IMR-90 (cell line): Measurements from ENCODE around the gene ADAP1. TPM values are rescaled to one million over a fixed set of nuclear protein-coding genes. Genes with fewer than 3 reads are reported as not detected.

Experiments used
- ATAC-seq: fragments of 200-7000 bp; cut with Tn5 transposase; 2 replicates; pipeline ENCODE4 v1.9.1; 2020; ENCODE audit warnings: low read depth, mild to moderate bottlenecking, moderate library complexity
- BruUV-seq: library from RNA; stranded (reverse); fragments of 400-500 nt; replicated peaks from 2 replicates; lab custom pipeline; 2021; lab: Mats Ljungman, UMichigan
- CTCF ChIA-PET: fragments of 300-600 bp; formaldehyde crosslinking; extraction: SDS; loops from one replicate; lab custom pipeline; 2021; ENCODE audit warnings: antibody characterized with exemption; lab: Yijun Ruan, JAX
- POLR2A ChIA-PET: fragments of 300-600 bp; sonication (Branson Sonifier 250); formaldehyde crosslinking; loops from one replicate; lab custom pipeline; 2022; ENCODE audit warnings: antibody characterized with exemption; ENCODE audit not compliant: unreplicated experiment; lab: Charles Lee
- DNase-seq: peaks from one replicate; pipeline ENCODE4 v3.0.0; 2013
- H2AFZ ChIP-seq: replicated peaks from 2 replicates; pipeline ENCODE3; 2013; ENCODE audit warnings: low read length, mild to moderate bottlenecking; ENCODE audit not compliant: poor library complexity
- H2AK5ac ChIP-seq: 2 replicates; pipeline ENCODE4 v1.6.1; 2013; ENCODE audit warnings: low read depth, low read length, inconsistent platforms
- H2AK9ac ChIP-seq: replicated peaks from 2 replicates; pipeline ENCODE3; 2013; ENCODE audit warnings: mild to moderate bottlenecking, low read depth, low read length, moderate library complexity; ENCODE audit not compliant: poor library complexity
- H2BK120ac ChIP-seq: 2 replicates; pipeline ENCODE4 v1.6.1; 2013; ENCODE audit warnings: low read depth, low read length, inconsistent platforms
- H2BK15ac ChIP-seq: 3 replicates; pipeline ENCODE4 v1.6.1; 2013; ENCODE audit warnings: low read depth, low read length, inconsistent platforms
- H2BK20ac ChIP-seq: 2 replicates; pipeline ENCODE4 v1.6.1; 2013; ENCODE audit warnings: low read depth, mild to moderate bottlenecking, inconsistent platforms, low read length, moderate library complexity
- H2BK5ac ChIP-seq: 2 replicates; pipeline ENCODE4 v1.6.1; 2013; ENCODE audit warnings: mild to moderate bottlenecking, low read depth, low read length, inconsistent platforms; ENCODE audit not compliant: poor library complexity, severe bottlenecking
- H3K14ac ChIP-seq: replicated peaks from 2 replicates; pipeline ENCODE4 v1.6.1; 2013; ENCODE audit warnings: low read depth, low read length, inconsistent platforms
- H3K18ac ChIP-seq: 2 replicates; pipeline ENCODE4 v1.6.1; 2013; ENCODE audit warnings: low read depth, low read length, control low read depth
- H3K23ac ChIP-seq: 2 replicates; pipeline ENCODE4 v1.6.1; 2013; ENCODE audit warnings: low read depth, low read length, inconsistent platforms
- H3K27ac ChIP-seq: 2 replicates; pipeline ENCODE4 v1.5.1; 2013; ENCODE audit warnings: mild to moderate bottlenecking, control low read depth, low read length; ENCODE audit not compliant: insufficient read depth
- H3K27me3 ChIP-seq: 2 replicates; pipeline ENCODE4 v1.6.1; 2013; ENCODE audit warnings: low read length; ENCODE audit not compliant: control insufficient read depth, insufficient read depth
- H3K36me3 ChIP-seq: 2 replicates; pipeline ENCODE4 v1.6.1; 2013; ENCODE audit warnings: low read length, mixed read lengths; ENCODE audit not compliant: control insufficient read depth, insufficient read depth
- H3K4ac ChIP-seq: 2 replicates; pipeline ENCODE4 v1.6.1; 2013; ENCODE audit warnings: low read depth, low read length, inconsistent platforms
- H3K4me1 ChIP-seq: 2 replicates; pipeline ENCODE4 v1.6.1; 2013; ENCODE audit warnings: low read length, mixed read lengths; ENCODE audit not compliant: control insufficient read depth, insufficient read depth
- H3K4me2 ChIP-seq: 2 replicates; pipeline ENCODE4 v1.6.1; 2013; ENCODE audit warnings: low read depth, mild to moderate bottlenecking, control low read depth, low read length, moderate library complexity
- H3K4me3 ChIP-seq: 2 replicates; pipeline ENCODE4 v1.5.1; 2013; ENCODE audit warnings: low read depth, mild to moderate bottlenecking, control low read depth, low read length, moderate library complexity; ENCODE audit not compliant: insufficient read depth
- H3K56ac ChIP-seq: 2 replicates; pipeline ENCODE4 v1.6.1; 2013; ENCODE audit warnings: low read length, inconsistent platforms; ENCODE audit not compliant: insufficient read depth; ENCODE audit errors: extremely low read depth
- H3K79me1 ChIP-seq, 2 experiments: 2 replicates each; pipeline ENCODE4 v1.6.1; 2013; ENCODE audit warnings: low read length in 2 of 2, inconsistent platforms in 1 of 2, low read depth in 1 of 2
- H3K9ac ChIP-seq: 2 replicates; pipeline ENCODE4 v1.6.1; 2013; ENCODE audit warnings: low read depth, low read length, control low read depth
- H3K9me1 ChIP-seq: 2 replicates; pipeline ENCODE4 v1.6.1; 2013; ENCODE audit warnings: low read length, inconsistent platforms; ENCODE audit not compliant: insufficient read depth
- H3K9me3 ChIP-seq: 2 replicates; pipeline ENCODE4 v1.6.1; 2013; ENCODE audit warnings: low read length; ENCODE audit not compliant: control insufficient read depth, insufficient read depth
- H4K20me1 ChIP-seq: 2 replicates; pipeline ENCODE4 v1.6.1; 2013; ENCODE audit warnings: low read length, inconsistent platforms; ENCODE audit not compliant: insufficient read depth
- H4K5ac ChIP-seq: 2 replicates; pipeline ENCODE4 v1.6.1; 2013; ENCODE audit warnings: mild to moderate bottlenecking, low read depth, low read length, control low read depth
- H4K8ac ChIP-seq, 2 experiments: 2 replicates each; pipeline ENCODE4 v1.6.1; 2013; ENCODE audit warnings: low read depth in 2 of 2, low read length in 2 of 2, control low read depth in 1 of 2, inconsistent platforms in 1 of 2
- H4K91ac ChIP-seq: 2 replicates; pipeline ENCODE4 v1.6.1; 2013; ENCODE audit warnings: low read depth, low read length, inconsistent platforms; ENCODE audit not compliant: insufficient read depth
- WGBS, 2 experiments: methylation state at CpG; one replicate each; pipeline versions ENCODE4 v1.1.5 to v1.1.7; 2013; ENCODE audit warnings: missing lambda C conversion rate in 2 of 2; ENCODE audit not compliant: insufficient read length in 1 of 2; ENCODE audit errors: extremely low coverage in 2 of 2; 5-methylcytosine and 5-hydroxymethylcytosine counted together
- dilution Hi-C: fragments of 300-500 bp; cut with HindIII; formaldehyde crosslinking; loops from one replicate; pipeline ENCODE4 v1.14.3; 2018; ENCODE audit warnings: low sequenced_read_pairs; ENCODE audit not compliant: unreplicated experiment
- in situ Hi-C: fragments of 300-500 bp; cut with MboI; formaldehyde crosslinking; loops from 3 replicates; pipeline ENCODE4 v1.14.3; 2019; ENCODE audit warnings: low sequenced_read_pairs, inconsistent platforms, mixed read lengths
- intact Hi-C: fragments of 100-400 bp; cut with micrococcal nuclease; formaldehyde crosslinking; loops from 2 replicates; pipeline ENCODE4 v1.10.0; 2022
- polyA plus RNA-seq, 3 experiments: library from polyadenylated mRNA; depleted of rRNA; stranded (reverse); fragments of >200 nt; gene quantifications; 2 replicates each; pipeline ENCODE4 v1.2.3, GENCODE V29; 2012; ENCODE audit warnings: low replicate concordance in 1 of 3
- total RNA-seq: library from RNA; depleted of rRNA; stranded (reverse); fragments of >200 nt; gene quantifications from 2 replicates; pipeline ENCODE4 v1.2.3, GENCODE V29; 2012
- TF ChIP-seq, protein P1 (sequence below): conservative IDR thresholded peaks from 2 replicates; pipeline ENCODE4 v1.5.1; 2012; ENCODE audit warnings: mild to moderate bottlenecking, low read depth, low read length, improper control_type of control experiment
- TF ChIP-seq, protein P2 (sequence below): fragments of 150-350 bp; IDR thresholded peaks from 2 replicates; pipeline ENCODE4 v1.6.1; 2017; ENCODE audit warnings: mild to moderate bottlenecking, antibody characterized with exemption, low read length, low read depth
- TF ChIP-seq, protein P3 (sequence below): fragments of 150-350 bp; IDR thresholded peaks from 2 replicates; pipeline ENCODE4 v1.6.1; 2016; ENCODE audit warnings: low read depth, mild to moderate bottlenecking, low read length, moderate library complexity, borderline replicate concordance

ADAP1 gene
- total and polyA plus RNA-seq, 2 of the 4 experiments (the other 2 are of a cell fraction) = 1.4 to 2.0 TPM

DNA sequence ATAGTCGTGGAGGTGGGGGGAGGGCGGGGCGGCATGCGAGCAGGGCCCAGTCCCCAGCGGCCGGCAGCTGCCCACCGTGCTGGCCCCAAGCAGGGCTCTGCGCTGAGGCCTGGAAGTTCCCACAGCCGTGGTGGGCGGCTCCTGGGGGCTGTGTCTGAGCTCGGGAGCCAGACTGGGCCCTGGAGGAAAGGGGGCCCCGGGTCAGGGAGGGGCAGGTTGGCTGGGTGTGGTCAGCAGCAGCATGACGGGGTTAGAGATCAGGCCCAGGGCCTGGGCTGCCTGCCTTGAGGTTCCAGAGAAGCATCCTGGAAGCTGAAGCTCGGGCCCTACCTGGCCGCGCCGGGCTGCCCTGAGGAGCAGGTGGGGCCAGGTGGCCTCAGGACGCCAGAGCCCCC, 56.0 kb downstream of the ADAP1 start (continued):
- TF ChIP-seq, protein P1, sequence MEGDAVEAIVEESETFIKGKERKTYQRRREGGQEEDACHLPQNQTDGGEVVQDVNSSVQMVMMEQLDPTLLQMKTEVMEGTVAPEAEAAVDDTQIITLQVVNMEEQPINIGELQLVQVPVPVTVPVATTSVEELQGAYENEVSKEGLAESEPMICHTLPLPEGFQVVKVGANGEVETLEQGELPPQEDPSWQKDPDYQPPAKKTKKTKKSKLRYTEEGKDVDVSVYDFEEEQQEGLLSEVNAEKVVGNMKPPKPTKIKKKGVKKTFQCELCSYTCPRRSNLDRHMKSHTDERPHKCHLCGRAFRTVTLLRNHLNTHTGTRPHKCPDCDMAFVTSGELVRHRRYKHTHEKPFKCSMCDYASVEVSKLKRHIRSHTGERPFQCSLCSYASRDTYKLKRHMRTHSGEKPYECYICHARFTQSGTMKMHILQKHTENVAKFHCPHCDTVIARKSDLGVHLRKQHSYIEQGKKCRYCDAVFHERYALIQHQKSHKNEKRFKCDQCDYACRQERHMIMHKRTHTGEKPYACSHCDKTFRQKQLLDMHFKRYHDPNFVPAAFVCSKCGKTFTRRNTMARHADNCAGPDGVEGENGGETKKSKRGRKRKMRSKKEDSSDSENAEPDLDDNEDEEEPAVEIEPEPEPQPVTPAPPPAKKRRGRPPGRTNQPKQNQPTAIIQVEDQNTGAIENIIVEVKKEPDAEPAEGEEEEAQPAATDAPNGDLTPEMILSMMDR = no peak

DNA sequence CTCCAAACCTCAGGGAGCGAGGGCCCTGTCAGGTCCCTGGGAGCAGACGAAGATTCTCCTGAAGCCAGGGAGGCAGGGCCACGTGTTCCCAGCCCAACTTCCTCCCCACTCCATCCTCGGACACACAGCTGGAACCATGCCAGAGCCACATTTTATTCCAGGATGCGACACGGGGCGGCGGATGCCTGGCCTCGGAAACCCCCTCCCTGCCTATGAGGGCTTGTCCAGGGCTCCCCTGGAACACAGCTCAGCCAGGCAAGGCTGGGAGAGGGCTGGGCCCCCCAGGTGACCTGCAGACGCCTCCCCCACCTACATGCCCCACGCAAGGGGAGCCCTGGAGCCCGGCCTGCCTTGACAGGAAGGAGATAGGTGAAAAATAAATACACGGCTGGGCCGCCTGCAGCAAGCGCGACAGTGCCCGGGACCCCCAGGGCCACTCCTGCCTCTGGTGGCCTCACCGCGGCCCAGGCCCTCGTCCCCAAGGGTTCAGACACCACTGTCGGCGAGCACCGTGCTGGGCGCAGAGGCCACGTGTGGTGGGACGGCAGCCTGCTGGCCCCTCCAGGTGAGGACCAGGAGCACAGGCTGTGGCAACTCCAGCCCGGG, 56.6 kb downstream of the ADAP1 start:
- ATAC-seq (no peak), DNase-seq (no peak)
- no peak overlapping the region for H2AK5ac ChIP-seq
- H2BK20ac ChIP-seq = no peak overlapping the region
- H4K5ac ChIP-seq = no peak overlapping the region
- WGBS, 2 experiments = 70% methylated on average over 10 of the region's 27 CpGs; no CpG with 5 or more reads in 1 of the 2 experiments
- in situ Hi-C loops = no loop called here
- no peak overlapping the region for H2BK120ac ChIP-seq
- no peaks in the 10 kb centered on the region for H3K9me3 ChIP-seq
- no peak overlapping the region for H3K4me3 ChIP-seq
- no peak overlapping the region for H3K56ac ChIP-seq
- no peak overlapping the region for H2AFZ ChIP-seq
- peaks cover 35% of the 10 kb centered on the region for H3K36me3 ChIP-seq
- no peak overlapping the region for H3K14ac ChIP-seq
- no peak overlapping the region for H3K9ac ChIP-seq
- no peak overlapping the region for H4K8ac ChIP-seq
- H2BK15ac ChIP-seq = no peak overlapping the region
- ChIA-PET POLR2A (no interaction called here), CTCF (no interaction called here)
- no peak overlapping the region for H3K27ac ChIP-seq
- peaks cover 5% of the 10 kb centered on the region for H3K4me1 ChIP-seq
- H2AK9ac ChIP-seq = no peak overlapping the region
- H3K27me3 ChIP-seq = no peaks in the 10 kb centered on the region
- no peak overlapping the region for H3K18ac ChIP-seq
- no peak overlapping the region for H3K23ac ChIP-seq
- no TSS peak for BruUV-seq
- dilution Hi-C loops = no loop called here
- H3K9me1 ChIP-seq = no peaks in the 10 kb centered on the region
- peaks cover 1 to 6% of the 10 kb centered on the region in 2 experiments; a peak in 2 of 4 replicates for H3K79me1 ChIP-seq
- H4K91ac ChIP-seq = no peak overlapping the region
- no peak overlapping the region for H3K4me2 ChIP-seq
- H3K4ac ChIP-seq = no peak overlapping the region
- intact Hi-C loops = no loop called here
- H2BK5ac ChIP-seq = no peak overlapping the region
- 0 out of 2 replicates have a peak, but pooled peaks cover 3% of the 10 kb centered on the region for H4K20me1 ChIP-seq
- TF ChIP-seq, protein P2, sequence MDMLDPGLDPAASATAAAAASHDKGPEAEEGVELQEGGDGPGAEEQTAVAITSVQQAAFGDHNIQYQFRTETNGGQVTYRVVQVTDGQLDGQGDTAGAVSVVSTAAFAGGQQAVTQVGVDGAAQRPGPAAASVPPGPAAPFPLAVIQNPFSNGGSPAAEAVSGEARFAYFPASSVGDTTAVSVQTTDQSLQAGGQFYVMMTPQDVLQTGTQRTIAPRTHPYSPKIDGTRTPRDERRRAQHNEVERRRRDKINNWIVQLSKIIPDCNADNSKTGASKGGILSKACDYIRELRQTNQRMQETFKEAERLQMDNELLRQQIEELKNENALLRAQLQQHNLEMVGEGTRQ = 0 out of 2 replicates have a peak, but pooled peaks have one; percentile 21
- TF ChIP-seq, protein P3, sequence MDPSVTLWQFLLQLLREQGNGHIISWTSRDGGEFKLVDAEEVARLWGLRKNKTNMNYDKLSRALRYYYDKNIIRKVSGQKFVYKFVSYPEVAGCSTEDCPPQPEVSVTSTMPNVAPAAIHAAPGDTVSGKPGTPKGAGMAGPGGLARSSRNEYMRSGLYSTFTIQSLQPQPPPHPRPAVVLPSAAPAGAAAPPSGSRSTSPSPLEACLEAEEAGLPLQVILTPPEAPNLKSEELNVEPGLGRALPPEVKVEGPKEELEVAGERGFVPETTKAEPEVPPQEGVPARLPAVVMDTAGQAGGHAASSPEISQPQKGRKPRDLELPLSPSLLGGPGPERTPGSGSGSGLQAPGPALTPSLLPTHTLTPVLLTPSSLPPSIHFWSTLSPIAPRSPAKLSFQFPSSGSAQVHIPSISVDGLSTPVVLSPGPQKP = no peak
